Keratinocyte (primary cell): ENCODE results near the gene COL7A1. TPM values are rescaled to one million over a fixed set of nuclear protein-coding genes. Genes with fewer than 3 reads are reported as not detected.

ENCODE experiments used
- DNase-seq: peaks from one replicate; pipeline ENCODE4 v3.0.0-alpha.2; 2011; ENCODE audit warnings: low read depth, missing footprints, low spot score
- FAIRE-seq: peaks from 2 replicates; lab custom pipeline; 2011; peaks lifted over from hg19 to GRCh38; lab: Jason Lieb, UNC
- H2AFZ ChIP-seq: 2 replicates; pipeline ENCODE4 v1.6.0; 2012; ENCODE audit warnings: low read length, control low read depth, inconsistent platforms; ENCODE audit not compliant: control insufficient read depth
- H3K27ac ChIP-seq: 2 replicates; pipeline ENCODE4 v1.5.1; 2011; ENCODE audit warnings: low read length; ENCODE audit not compliant: control insufficient read depth, insufficient read depth
- H3K27me3 ChIP-seq: 3 replicates; pipeline ENCODE4 v1.6.0; 2011; ENCODE audit warnings: low read length; ENCODE audit not compliant: control insufficient read depth, insufficient read depth; ENCODE audit errors: extremely low read depth
- H3K36me3 ChIP-seq, 2 experiments: 2 replicates in 1 of 2; 3 replicates in 1 of 2; pipeline ENCODE4 v1.5.1; 2011; ENCODE audit warnings: low read length in 2 of 2, mild to moderate bottlenecking in 1 of 2; ENCODE audit not compliant: control insufficient read depth in 2 of 2, insufficient read depth in 2 of 2; ENCODE audit errors: extremely low read depth in 1 of 2
- H3K4me1 ChIP-seq: 3 replicates; pipeline ENCODE4 v1.5.1; 2011; ENCODE audit warnings: low read length; ENCODE audit not compliant: control insufficient read depth, insufficient read depth; ENCODE audit errors: extremely low read depth
- H3K4me2 ChIP-seq: 3 replicates; pipeline ENCODE4 v1.6.0; 2011; ENCODE audit warnings: low read depth, low read length; ENCODE audit not compliant: control insufficient read depth, insufficient read depth; ENCODE audit errors: extremely low read depth
- H3K4me3 ChIP-seq, 3 experiments: fragments of 200-600 bp in 1 of 3; sonication (generic) in 1 of 3; 2 replicates in 2 of 3; 3 replicates in 1 of 3; pipeline ENCODE4 v1.5.1; 2011 to 2016; ENCODE audit warnings: low read length in 3 of 3, mild to moderate bottlenecking in 3 of 3, control low read depth in 2 of 3, inconsistent platforms in 1 of 3, low read depth in 1 of 3, mixed read lengths in 1 of 3, mixed run types in 1 of 3, moderate library complexity in 1 of 3; ENCODE audit not compliant: control insufficient read depth in 2 of 3, insufficient read depth in 2 of 3; ENCODE audit errors: extremely low read depth in 1 of 3
- H3K79me2 ChIP-seq: 2 replicates; pipeline ENCODE4 v1.6.0; 2012; ENCODE audit warnings: low read length; ENCODE audit not compliant: control insufficient read depth, insufficient read depth
- H3K9ac ChIP-seq: 3 replicates; pipeline ENCODE4 v1.6.0; 2011; ENCODE audit warnings: low read length; ENCODE audit not compliant: control insufficient read depth, insufficient read depth; ENCODE audit errors: extremely low read depth
- H3K9me1 ChIP-seq: 3 replicates; pipeline ENCODE4 v1.6.0; 2011; ENCODE audit warnings: low read length; ENCODE audit not compliant: control insufficient read depth, insufficient read depth; ENCODE audit errors: extremely low read depth
- H3K9me3 ChIP-seq: 2 replicates; pipeline ENCODE4 v1.5.1; 2012; ENCODE audit warnings: low read depth, low read length; ENCODE audit not compliant: control insufficient read depth
- H4K20me1 ChIP-seq: 3 replicates; pipeline ENCODE4 v1.6.0; 2011; ENCODE audit warnings: low read length; ENCODE audit not compliant: control insufficient read depth, insufficient read depth; ENCODE audit errors: extremely low read depth
- CTCF ChIP-seq, 3 experiments: IDR thresholded peaks in 1 of 3; conservative IDR thresholded peaks in 1 of 3; optimal IDR thresholded peaks in 1 of 3; 2 replicates in 2 of 3; 3 replicates in 1 of 3; pipeline versions ENCODE3 to v1.5.1; 2011; ENCODE audit warnings: low read length in 3 of 3, mild to moderate bottlenecking in 3 of 3, moderate library complexity in 2 of 3, control low read depth in 1 of 3, inconsistent platforms in 1 of 3; ENCODE audit not compliant: insufficient read depth in 2 of 3; ENCODE audit errors: extremely low read depth in 1 of 3
- EZH2 ChIP-seq: IDR thresholded peaks from one replicate; pipeline ENCODE4 v1.6.1; 2012; ENCODE audit warnings: inconsistent platforms, mild to moderate bottlenecking, low read length, moderate library complexity
- dilution Hi-C: fragments of 300-500 bp; cut with MboI; formaldehyde crosslinking; loops from one replicate; pipeline ENCODE4 v1.7.0; 2020; ENCODE audit warnings: low sequenced_read_pairs; ENCODE audit not compliant: extremely low pct_ligation_motif_present
- polyA plus RNA-seq, 5 experiments: library from polyadenylated mRNA; depleted of rRNA in 3 of 5; stranded (reverse) in 3 of 5; stranded (forward) in 1 of 5; unstranded in 1 of 5; fragments of >200 nt; gene quantifications; 1 replicate in 1 of 5; 2 replicates in 3 of 5; 3 replicates in 1 of 5; pipeline versions ENCODE4 v1.2.1 to v1.2.3, GENCODE V29; 2011 to 2012; ENCODE audit warnings: missing spikeins in 2 of 5, low read depth in 1 of 5, low replicate concordance in 1 of 5

The COL7A1 gene
- polyA plus RNA-seq, 1 donor (not counting 4 experiments of a cell fraction or from before 2014, with no cell fraction given) = 59.4 TPM

DNA sequence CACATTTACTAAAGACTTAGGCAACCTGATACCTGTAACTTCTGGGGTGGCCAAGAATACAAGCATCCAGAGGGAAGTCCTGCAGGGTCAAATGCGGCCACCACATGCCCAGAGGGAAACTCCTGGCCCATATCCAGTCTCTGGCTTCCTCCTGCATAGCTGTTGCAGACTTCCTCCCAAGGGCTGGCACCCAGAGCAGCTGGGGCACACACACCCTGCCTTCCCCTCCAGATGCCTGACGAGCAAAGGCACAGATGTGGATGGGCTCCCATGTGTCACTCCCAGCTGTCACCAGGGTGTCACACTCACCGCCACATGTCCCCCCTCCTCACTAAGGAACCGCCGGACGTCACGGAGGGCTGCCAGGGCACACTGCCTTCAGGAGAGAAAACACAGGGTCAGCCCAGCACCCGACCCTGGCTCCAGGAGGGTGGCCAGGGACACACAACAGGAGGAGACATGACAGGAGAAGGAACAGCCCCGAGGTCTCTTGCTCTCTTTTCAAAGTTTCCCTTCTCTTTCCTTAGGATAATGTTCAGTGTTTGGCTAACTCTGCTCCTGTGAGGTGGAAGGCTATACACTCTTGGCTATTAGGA lies 51.8 kb downstream of the COL7A1 start:
- H3K36me3 ChIP-seq = peaks cover 20 to 28% of the 10 kb centered on the region in 2 experiments
- H4K20me1 ChIP-seq = no peaks in the 10 kb centered on the region
- no peaks in the 10 kb centered on the region for H3K9me3 ChIP-seq
- no peaks in the 10 kb centered on the region for H3K79me2 ChIP-seq
- dilution Hi-C loops = no loop called here
- no peaks in the 10 kb centered on the region for H3K9me1 ChIP-seq
- H3K9ac ChIP-seq = no peak overlapping the region
- no peak overlapping the region for H3K4me3 ChIP-seq
- H3K4me1 ChIP-seq = no peaks in the 10 kb centered on the region
- H2AFZ ChIP-seq = no peak overlapping the region
- FAIRE-seq = no peak
- no peak for DNase-seq
- H3K4me2 ChIP-seq = no peak overlapping the region
- H3K27me3 ChIP-seq = no peaks in the 10 kb centered on the region
- TF ChIP-seq EZH2 = no peak
- no peak for TF ChIP-seq CTCF (optimal IDR thresholded peaks at IDR 0.05 in 1 of 3, IDR thresholded peaks at IDR 0.05 in 1 of 3, conservative IDR thresholded peaks at IDR 0.05 in 1 of 3; ENCODE audit: extremely low read depth in 1 of 3, insufficient read depth in 2 of 3, low read length in 3 of 3)
- H3K27ac ChIP-seq = no peak overlapping the region

DNA sequence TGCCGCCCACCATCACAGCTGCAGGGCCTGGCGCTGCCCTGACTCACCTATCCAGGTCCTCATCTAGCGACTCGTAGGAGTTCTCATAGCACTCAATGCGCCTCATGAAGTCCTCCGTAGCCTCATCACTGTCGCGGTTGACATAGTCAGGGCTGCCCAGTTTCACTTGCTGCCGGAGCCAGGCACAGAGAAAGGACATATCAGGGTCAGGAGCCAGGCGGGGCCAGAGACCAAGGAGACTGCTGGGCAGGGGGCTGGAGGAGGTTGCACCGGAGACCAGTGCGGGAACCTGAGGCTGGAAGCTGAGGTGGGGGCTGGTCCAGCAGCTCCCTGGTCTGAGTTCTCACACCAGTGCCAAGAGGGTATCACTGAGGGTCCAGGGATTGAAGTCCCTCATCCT lies 56.7 kb downstream of the COL7A1 start:
- Histone ChIP-seq H3K4me1 (peaks cover 11% of the 10 kb centered on the region), H3K27ac (no peak overlapping the region), H3K36me3 (peaks cover 30 to 31% of the 10 kb centered on the region in 2 experiments), H2AFZ (no peak overlapping the region), H3K79me2 (no peaks in the 10 kb centered on the region), H3K9me3 (no peaks in the 10 kb centered on the region), H4K20me1 (no peaks in the 10 kb centered on the region), H3K4me2 (no peak overlapping the region), H3K9me1 (no peaks in the 10 kb centered on the region), H3K9ac (no peak overlapping the region), H3K27me3 (no peaks in the 10 kb centered on the region), H3K4me3 (no peak overlapping the region)
- DNase-seq (no peak), FAIRE-seq (no peak)
- TF ChIP-seq EZH2 = no peak
- TF ChIP-seq CTCF (optimal IDR thresholded peaks at IDR 0.05 in 1 of 3, IDR thresholded peaks at IDR 0.05 in 1 of 3, conservative IDR thresholded peaks at IDR 0.05 in 1 of 3; ENCODE audit: extremely low read depth in 1 of 3, insufficient read depth in 2 of 3, low read length in 3 of 3) = no peak
- dilution Hi-C loops = no loop called here
